GM12864 (cell line): ENCODE data around the gene PCOLCE2.

Experiments
- DNase-seq: peaks from one replicate; pipeline ENCODE4 v3.0.0-alpha.2; 2011; ENCODE audit warnings: low read depth
- H3K4me3 ChIP-seq: 2 replicates; pipeline ENCODE4 v1.5.1; 2011; ENCODE audit warnings: mild to moderate bottlenecking, low read depth, low read length, control low read depth
- CTCF ChIP-seq: IDR thresholded peaks from 2 replicates; pipeline ENCODE4 v1.5.1; 2011; ENCODE audit warnings: low read depth, mild to moderate bottlenecking, moderate library complexity, low read length, control low read depth, inconsistent platforms; ENCODE audit errors: missing control alignments

PCOLCE2 gene

GRCh38 chr3:142894493-142894892, 5.6 kb upstream of the PCOLCE2 start:
- no peak for DNase-seq
- H3K4me3 ChIP-seq, result no peak overlapping the region
- TF ChIP-seq CTCF, result no peak

DNA sequence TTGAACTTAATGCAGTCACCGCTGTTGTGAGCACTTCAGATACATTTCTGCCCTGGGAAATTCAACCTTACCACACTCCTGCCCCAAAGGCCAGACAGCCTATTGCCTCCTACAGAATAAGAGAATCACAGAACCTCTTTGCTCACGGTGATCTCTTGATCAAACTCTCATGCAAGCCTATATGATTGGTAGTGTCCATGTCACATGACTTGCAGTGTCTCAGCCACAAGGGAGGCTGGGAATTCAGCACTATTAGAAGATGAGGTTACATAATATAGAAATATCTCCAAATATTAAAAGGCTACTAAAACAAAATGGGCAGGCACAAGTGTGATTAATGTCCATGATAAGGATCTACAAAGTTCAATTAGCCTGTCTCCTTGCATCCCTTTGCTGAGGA, 3.8 kb upstream of the PCOLCE2 start:
- no peak for TF ChIP-seq CTCF
- DNase-seq, result no peak

GRCh38 chr3:142890592-142890991, 1.7 kb upstream of the PCOLCE2 start:
- no peak for DNase-seq
- H3K4me3 ChIP-seq, result no peak overlapping the region

More for the DNA sequence above, 3.8 kb upstream of the PCOLCE2 start:
- H3K4me3 ChIP-seq, result no peak overlapping the region

GRCh38 chr3:142889212-142890014, 530 bp upstream of the PCOLCE2 start:
- DNase-seq, result no peak

More at GRCh38 chr3:142890592-142890991, 1.7 kb upstream of the PCOLCE2 start:
- TF ChIP-seq CTCF, result no peak

DNA sequence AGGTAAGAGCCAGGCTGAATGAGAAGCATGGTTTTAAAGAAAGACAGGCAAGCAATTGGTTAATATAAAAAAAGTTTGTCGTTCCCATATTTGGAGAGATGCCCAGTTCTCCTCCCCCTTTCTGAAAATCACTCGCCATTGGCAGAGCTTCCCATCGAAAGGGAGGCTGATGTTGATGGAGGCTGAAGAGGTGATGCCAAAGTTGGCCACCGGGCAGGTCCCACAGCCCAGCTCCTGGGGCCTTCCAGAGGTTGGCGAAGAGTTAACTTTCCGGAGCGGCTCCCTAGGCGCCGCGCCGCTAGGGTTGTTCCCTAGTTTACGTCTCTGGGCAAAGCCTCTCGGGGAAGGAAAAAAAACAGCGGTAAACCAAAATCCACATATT, 793 bp downstream of the PCOLCE2 start:
- no peak for TF ChIP-seq CTCF
- DNase-seq, result no peak
- peak overlapping the region; percentile 42; the same call in 1 of the 2 replicates for H3K4me3 ChIP-seq

More at GRCh38 chr3:142889212-142890014, 530 bp upstream of the PCOLCE2 start:
- TF ChIP-seq CTCF, result no peak
- H3K4me3 ChIP-seq, result peak overlapping the region; percentile 42

DNA sequence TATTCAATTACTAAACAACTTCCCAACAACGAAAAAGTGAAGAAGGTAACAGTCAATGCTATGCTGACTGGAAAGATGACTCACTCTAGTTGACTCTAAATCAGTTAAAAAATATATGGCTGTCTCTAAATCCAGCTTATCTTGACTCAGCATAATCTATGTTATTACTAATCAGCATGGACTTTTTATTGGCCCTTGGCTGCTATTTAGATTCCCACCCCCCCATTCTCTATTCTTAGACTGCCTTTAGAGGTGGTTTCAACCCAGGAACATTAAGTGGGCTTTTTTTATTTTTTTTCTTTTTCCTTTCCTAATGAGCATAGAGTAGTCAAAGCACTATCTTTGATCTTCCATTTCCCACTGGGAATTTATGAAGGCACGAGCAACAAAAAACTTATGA, 1.9 kb downstream of the PCOLCE2 start:
- no peak for DNase-seq
- no peak for TF ChIP-seq CTCF
- no peak overlapping the region for H3K4me3 ChIP-seq

- TF ChIP-seq CTCF, result no peak
- no peak overlapping the region for H3K4me3 ChIP-seq
- no peak for DNase-seq
Measured at GRCh38 chr3:142886021-142886420, 2.9 kb downstream of the PCOLCE2 start.
